ENCODE results near the gene KRT4.

KRT4 gene

GRCh38 chr12:52771088-52771487 is 42.8 kb downstream of the KRT4 start:
- H3K4me3 ChIP-seq (replicated peaks; ENCODE audit: low read depth, low read length), result no peak overlapping the region
- no peak for TF ChIP-seq CTCF (IDR thresholded peaks at IDR 0.05; ENCODE audit: low read length, missing control alignments)
- DNase-seq (ENCODE audit: low read depth), result no peak

- no peak for TF ChIP-seq CTCF (IDR thresholded peaks at IDR 0.05; ENCODE audit: low read length, missing control alignments)
- no peak overlapping the region for H3K4me3 ChIP-seq (replicated peaks; ENCODE audit: low read depth, low read length)
- DNase-seq (ENCODE audit: low read depth), result no peak
Observed at GRCh38 chr12:52769946-52770345, 44.0 kb downstream of the KRT4 start.

GRCh38 chr12:52769354-52769753 is 44.6 kb downstream of the KRT4 start:
- DNase-seq (ENCODE audit: low read depth), result no peak
- TF ChIP-seq CTCF (IDR thresholded peaks at IDR 0.05; ENCODE audit: low read length, missing control alignments), result no peak
- no peak overlapping the region for H3K4me3 ChIP-seq (replicated peaks; ENCODE audit: low read depth, low read length)

GRCh38 chr12:52768479-52769200 is 45.3 kb downstream of the KRT4 start:
- DNase-seq (ENCODE audit: low read depth), result no peak

GRCh38 chr12:52767427-52767826 is 46.5 kb downstream of the KRT4 start:
- no peak for TF ChIP-seq CTCF (IDR thresholded peaks at IDR 0.05; ENCODE audit: low read length, missing control alignments)
- H3K4me3 ChIP-seq (replicated peaks; ENCODE audit: low read depth, low read length), result no peak overlapping the region
- DNase-seq (ENCODE audit: low read depth), result no peak

More at GRCh38 chr12:52768479-52769200, 45.3 kb downstream of the KRT4 start:
- H3K4me3 ChIP-seq (replicated peaks; ENCODE audit: low read depth, low read length), result no peak overlapping the region
- no peak for TF ChIP-seq CTCF (IDR thresholded peaks at IDR 0.05; ENCODE audit: low read length, missing control alignments)

- no peak for TF ChIP-seq CTCF (IDR thresholded peaks at IDR 0.05; ENCODE audit: low read length, missing control alignments)
- H3K4me3 ChIP-seq (replicated peaks; ENCODE audit: low read depth, low read length), result no peak overlapping the region
- DNase-seq (ENCODE audit: low read depth), result no peak
Observed at GRCh38 chr12:52767020-52767379, 46.9 kb downstream of the KRT4 start.
